ENCODE data around the gene ZBTB2.

GRCh38 chr6:151408858-151409257, 17.5 kb upstream of the ZBTB2 start:
- TF ChIP-seq CTCF (IDR thresholded peaks at IDR 0.05) (no peak), EZH2 (IDR thresholded peaks at IDR 0.05) (no peak), EZH2phosphoT487 (IDR thresholded peaks at IDR 0.05) (no peak)

Measured in neural progenitor cell (in vitro differentiated cells).